KOPT-K1 (cell line): ENCODE measurements around the gene IFFO2.

Experiments used
- H3K27ac ChIP-seq: fragments of 200-600 bp; sonication (generic); 2 replicates; pipeline ENCODE4 v1.5.1; 2016; ENCODE audit warnings: antibody characterized with exemption, mild to moderate bottlenecking, low read depth, low read length; ENCODE audit not compliant: poor library complexity, severe bottlenecking
- H3K36me3 ChIP-seq: fragments of 200-600 bp; sonication (generic); 2 replicates; pipeline ENCODE4 v1.5.1; 2017; ENCODE audit warnings: antibody characterized with exemption, mild to moderate bottlenecking, low read length, moderate library complexity; ENCODE audit not compliant: insufficient read depth
- H3K9me3 ChIP-seq: fragments of 200-600 bp; sonication (generic); 2 replicates; pipeline ENCODE4 v1.5.1; 2017; ENCODE audit warnings: antibody characterized with exemption, low read length, mild to moderate bottlenecking; ENCODE audit not compliant: insufficient read depth, poor library complexity, severe bottlenecking

Gene IFFO2

DNA sequence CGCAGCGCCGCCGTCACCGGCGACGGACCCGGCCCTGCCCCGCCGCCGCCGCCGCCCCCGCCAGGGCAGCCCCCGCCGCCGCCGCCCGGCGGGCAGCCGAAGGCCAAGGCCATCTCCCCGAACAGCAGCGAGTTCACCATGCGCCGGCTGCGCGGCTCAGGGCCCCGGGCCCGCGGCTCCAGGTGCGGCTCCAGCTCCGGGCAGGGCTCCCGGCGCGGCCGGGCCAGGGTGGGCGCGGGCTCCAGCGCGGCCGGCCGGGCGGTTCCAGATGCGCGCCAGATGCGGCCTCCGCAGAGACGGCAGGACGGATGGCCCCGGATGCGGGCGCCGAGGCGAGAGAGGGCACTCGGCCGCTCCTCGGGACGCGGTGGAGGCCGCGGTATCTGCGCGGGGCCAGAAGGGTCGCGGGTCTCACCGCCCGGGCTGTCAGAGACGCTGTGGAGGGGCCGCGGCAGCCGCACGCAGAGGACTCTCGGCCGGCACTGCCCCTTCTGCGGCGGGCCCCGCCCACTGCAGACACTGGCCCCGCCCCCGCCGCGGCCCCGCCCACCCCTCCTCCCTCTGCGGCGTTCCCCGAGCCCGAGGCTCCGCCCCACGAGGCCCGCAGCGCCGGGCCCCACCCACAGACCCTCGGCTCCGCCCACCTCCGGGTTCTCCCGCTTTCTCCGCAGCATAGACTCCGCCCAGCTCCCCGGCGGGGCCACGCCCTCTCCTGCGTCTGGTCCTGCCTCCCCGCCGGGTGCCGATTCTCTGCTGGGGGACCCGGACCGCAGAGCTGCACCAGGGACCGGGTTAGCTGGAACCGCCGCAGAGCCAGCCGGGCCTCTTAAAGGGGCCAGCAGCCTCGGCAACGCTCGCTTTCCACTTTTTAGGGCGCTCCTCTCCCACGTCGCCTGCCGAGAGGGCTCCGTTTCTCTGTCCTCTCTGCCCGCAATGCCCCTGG lies at the start of gene IFFO2:
TSS of gene IFFO2 (minus strand) at position 484 of the 943 bp plus-strand sequence. CDS start at position 140, 344 bp downstream.
- no peak within 1 kb of the TSS for H3K27ac ChIP-seq
- no peaks in the 10 kb centered on the region for H3K36me3 ChIP-seq
- H3K9me3 ChIP-seq, result no peaks in the 10 kb centered on the region

DNA sequence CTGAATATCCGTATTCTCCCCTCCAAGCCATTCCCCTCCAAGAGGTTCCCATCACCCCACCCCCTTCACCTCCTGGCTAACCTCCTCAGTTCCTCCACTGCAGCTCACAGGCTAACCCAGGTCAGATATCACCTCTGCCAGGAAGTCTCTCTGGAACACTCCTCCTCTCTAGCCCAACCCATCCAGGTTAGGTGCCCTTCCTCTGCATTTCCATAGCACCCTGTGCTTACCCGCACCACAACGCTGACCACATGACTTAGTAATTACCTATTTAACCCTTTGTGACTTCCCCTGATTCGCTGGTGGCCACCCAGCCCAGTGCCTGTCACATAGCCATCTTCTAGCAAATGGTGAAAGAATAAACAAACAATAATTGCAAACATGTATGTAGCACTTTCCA lies 49.5 kb upstream of the IFFO2 start:
- Histone ChIP-seq H3K36me3 (no peaks in the 10 kb centered on the region), H3K9me3 (peaks cover 7% of the 10 kb centered on the region), H3K27ac (no peak overlapping the region)

DNA sequence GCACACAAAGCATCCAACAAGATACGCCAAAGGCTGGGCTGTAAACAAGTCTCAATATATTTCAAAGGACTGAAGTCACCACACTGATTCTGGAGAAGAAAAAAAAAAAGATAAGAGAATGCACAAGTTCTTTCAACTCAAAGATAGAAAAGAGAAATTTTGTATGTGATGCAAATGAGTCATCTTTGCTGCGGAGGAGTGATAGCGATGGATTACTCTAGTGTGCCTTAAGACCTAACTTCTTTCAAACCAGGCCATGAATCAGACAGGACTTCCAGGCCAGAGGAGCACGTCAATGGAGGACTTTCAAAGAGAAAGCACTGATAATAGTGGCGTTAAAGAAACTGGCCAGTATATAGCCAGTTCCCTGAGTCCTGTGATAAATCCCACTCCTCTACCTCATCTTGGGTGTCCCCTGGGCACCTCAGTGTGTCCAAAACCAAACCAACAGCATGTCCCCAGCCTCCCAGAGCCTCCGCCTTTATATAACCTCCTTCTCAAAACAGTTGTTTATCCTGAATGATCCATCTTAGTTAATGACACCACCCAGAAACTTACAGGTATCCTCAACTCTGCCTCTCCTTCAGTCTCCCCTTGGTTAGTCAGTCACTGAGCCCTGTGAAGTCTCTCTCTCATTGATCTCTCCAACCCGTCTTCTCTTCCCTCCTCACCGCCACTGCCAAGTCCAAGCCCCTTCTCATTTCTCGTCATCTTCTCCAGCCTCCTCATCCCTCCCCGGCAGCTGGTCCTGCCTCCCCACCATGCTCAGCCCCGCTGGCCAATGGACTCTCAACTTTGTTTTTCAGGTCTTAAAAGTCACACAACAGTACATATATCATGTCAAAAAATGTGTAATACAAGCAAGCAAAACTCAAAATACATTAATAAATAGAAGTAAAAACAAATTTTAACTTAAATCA lies 47.2 kb upstream of the IFFO2 start:
- Histone ChIP-seq H3K36me3 (no peaks in the 10 kb centered on the region), H3K27ac (no peak overlapping the region), H3K9me3 (peaks cover 7% of the 10 kb centered on the region)

GRCh38 chr1:19000065-19000464 lies 43.6 kb upstream of the IFFO2 start:
- no peaks in the 10 kb centered on the region for H3K36me3 ChIP-seq
- H3K9me3 ChIP-seq, result peaks cover 7% of the 10 kb centered on the region
- H3K27ac ChIP-seq, result no peak overlapping the region

GRCh38 chr1:18999359-18999758 lies 42.9 kb upstream of the IFFO2 start:
- no peak overlapping the region for H3K27ac ChIP-seq
- peaks cover 7% of the 10 kb centered on the region for H3K9me3 ChIP-seq
- no peaks in the 10 kb centered on the region for H3K36me3 ChIP-seq

GRCh38 chr1:18998016-18998724 lies 41.7 kb upstream of the IFFO2 start:
- no peak overlapping the region for H3K27ac ChIP-seq
- H3K36me3 ChIP-seq, result no peaks in the 10 kb centered on the region

GRCh38 chr1:18997508-18997907 lies 41.0 kb upstream of the IFFO2 start:
- Histone ChIP-seq H3K9me3 (peaks cover 7% of the 10 kb centered on the region), H3K36me3 (no peaks in the 10 kb centered on the region), H3K27ac (no peak overlapping the region)

More at GRCh38 chr1:18998016-18998724, 41.7 kb upstream of the IFFO2 start:
- H3K9me3 ChIP-seq, result peaks cover 7% of the 10 kb centered on the region

DNA sequence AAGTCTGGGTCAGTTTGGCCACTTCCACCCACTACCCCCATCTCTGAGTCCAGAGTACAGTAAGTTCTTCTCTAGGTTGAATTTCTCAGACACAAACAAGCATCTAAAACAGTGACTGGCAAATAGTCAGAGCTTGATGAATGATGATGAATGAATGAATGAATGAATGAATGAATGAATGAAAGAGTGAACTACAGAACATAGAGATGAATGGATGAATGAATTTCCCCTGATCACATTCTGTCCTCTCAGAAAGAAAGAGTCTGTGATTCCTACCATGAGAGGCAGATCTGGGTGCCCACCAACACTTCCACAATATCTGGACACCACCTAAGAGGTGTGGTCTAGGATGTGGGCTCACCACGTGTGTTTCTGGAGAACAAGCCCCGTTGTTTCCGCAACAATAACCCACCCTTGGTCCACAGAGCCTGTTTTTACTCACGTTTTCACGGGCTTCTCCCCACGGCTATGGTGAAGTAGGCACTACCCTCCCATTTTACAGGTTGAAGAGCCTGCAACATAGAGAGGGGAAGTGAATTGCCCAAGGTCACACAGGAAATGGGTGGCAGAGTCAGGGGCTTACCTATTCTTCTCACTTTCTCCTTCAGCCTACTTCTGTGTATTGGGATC lies 40.2 kb upstream of the IFFO2 start:
- no peaks in the 10 kb centered on the region for H3K36me3 ChIP-seq
- H3K9me3 ChIP-seq, result peaks cover under 1% of the 10 kb centered on the region
- H3K27ac ChIP-seq, result no peak overlapping the region

- Histone ChIP-seq H3K27ac (no peak overlapping the region), H3K36me3 (no peaks in the 10 kb centered on the region), H3K9me3 (no peaks in the 10 kb centered on the region)
Measured at GRCh38 chr1:18994381-18994780, 37.9 kb upstream of the IFFO2 start.

- no peaks in the 10 kb centered on the region for H3K36me3 ChIP-seq
- H3K9me3 ChIP-seq, result no peaks in the 10 kb centered on the region
Measured at GRCh38 chr1:18992646-18993045, 36.2 kb upstream of the IFFO2 start.

GRCh38 chr1:18991585-18991984 lies 35.1 kb upstream of the IFFO2 start:
- Histone ChIP-seq H3K9me3 (no peaks in the 10 kb centered on the region), H3K27ac (no peak overlapping the region), H3K36me3 (no peaks in the 10 kb centered on the region)

More at GRCh38 chr1:18992646-18993045, 36.2 kb upstream of the IFFO2 start:
- no peak overlapping the region for H3K27ac ChIP-seq

DNA sequence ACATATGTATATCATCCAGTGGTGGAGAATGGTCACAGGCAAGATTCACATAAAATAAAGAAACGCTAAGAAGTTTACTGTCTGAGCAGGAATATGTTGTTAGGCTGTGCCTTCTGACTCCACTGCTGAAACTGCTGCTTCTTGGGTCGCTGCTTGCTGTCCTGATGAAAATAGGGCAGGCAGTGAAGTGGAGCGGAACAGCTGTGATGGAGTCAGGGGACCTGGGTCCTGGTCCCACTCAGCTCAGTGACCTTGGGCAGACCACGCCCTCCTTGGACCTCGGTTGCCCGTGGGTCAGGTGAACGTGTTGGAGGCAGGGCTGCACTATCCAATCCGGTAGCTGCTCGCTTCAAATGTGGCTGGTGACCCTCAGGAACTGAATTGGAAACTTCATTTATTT lies 33.4 kb upstream of the IFFO2 start:
- H3K36me3 ChIP-seq, result no peaks in the 10 kb centered on the region
- no peak overlapping the region for H3K27ac ChIP-seq
- no peaks in the 10 kb centered on the region for H3K9me3 ChIP-seq

DNA sequence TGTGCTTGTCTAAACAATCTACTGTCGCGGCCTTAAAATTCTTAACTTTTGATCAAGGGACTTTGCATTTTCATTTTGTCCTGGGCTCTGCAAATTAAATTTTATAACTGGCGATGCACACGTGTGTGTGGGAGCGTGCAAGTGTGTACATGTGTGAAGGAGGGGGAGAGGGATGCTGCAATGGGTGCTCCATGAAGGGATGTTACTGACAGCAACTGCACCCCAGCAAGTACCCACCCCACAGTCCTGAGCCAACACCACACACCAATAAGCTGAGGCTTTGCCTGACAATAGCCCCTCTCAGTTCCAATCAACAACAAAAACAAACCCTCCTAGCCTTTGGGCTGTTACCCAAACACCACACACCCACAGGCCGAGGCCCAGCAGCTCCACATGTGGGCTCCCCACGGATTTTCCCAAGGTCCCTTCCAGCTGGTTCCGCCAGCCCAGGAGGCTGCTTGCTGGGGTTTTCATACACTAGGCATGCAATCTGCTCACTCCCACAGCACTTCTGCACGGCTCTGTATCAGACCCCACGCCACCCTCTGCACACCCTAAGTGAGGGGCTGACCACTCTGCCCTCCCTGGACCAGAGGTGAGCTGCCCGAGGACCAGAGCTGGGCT lies 32.8 kb upstream of the IFFO2 start:
- no peaks in the 10 kb centered on the region for H3K9me3 ChIP-seq
- no peak overlapping the region for H3K27ac ChIP-seq
- H3K36me3 ChIP-seq, result no peaks in the 10 kb centered on the region

DNA sequence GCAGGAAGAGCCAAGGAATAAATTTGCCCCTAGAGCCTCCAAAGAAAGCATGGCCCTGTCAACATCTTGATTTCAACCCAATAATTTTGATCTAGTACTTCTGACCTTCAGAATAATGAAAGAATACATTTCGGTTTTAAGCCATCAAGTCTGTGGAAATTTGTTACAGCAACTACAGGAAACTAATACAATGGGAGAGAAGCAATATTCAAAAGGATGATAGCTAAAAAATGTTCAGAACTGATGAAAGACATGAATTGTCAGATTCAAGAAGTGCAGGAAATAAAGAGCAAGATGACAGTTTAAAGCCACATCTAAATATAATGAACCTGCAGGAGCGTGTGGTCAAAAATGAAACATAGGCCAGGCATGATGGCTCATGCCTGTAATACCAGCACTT lies 24.8 kb upstream of the IFFO2 start:
- Histone ChIP-seq H3K9me3 (peaks cover 23% of the 10 kb centered on the region), H3K36me3 (no peaks in the 10 kb centered on the region), H3K27ac (no peak overlapping the region)
